ENCODE measurements around the gene BACH2. TPM values are rescaled to one million over a fixed set of nuclear protein-coding genes. Genes with fewer than 3 reads are reported as not detected.

BACH2 gene
- total and polyA plus RNA-seq, 9 of the 15 experiments (the other 6 are each of a cell fraction or from before 2014, with no cell fraction given) = 0.06 to 3.1 (median 0.59) TPM

DNA sequence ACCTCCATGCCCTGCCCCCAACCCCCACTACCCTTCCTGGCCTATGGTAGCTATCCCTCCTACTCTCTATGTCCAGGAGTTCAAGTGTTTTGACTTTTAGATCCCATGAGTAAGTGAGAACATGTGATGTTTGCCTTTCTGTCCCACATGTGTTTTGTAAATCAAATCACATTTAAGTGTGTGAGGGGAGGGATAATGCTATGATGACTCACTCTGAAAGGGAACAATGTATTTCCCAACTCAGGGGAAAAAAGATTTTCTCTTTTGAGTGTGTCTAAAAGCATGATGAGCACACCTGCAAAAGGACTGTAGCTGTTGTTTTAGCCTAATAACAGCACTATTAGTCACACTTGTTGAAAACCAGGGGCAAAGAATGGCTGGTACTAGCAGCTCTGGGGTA is 208.6 kb downstream of the BACH2 start:
- DNase-seq (ENCODE audit: extremely low read depth in 1 of 4, low spot score in 3 of 4) (no peak), ATAC-seq (no peak), FAIRE-seq (no peak)
- H3K4me1 ChIP-seq (replicated peaks in 1 of 2; ENCODE audit: control insufficient read depth in 2 of 2, insufficient read depth in 2 of 2, low read length in 2 of 2) = peaks cover 0 to 11% of the 10 kb centered on the region in 2 experiments; a peak in 3 of 5 replicates
- ChIA-PET CTCF (ENCODE audit: low intra/inter-chr PET ratio) (no interaction called here), POLR2A (no interaction called here)
- no peak overlapping the region for H3K9ac ChIP-seq (ENCODE audit: insufficient read depth in 1 of 2, low read depth in 2 of 2, low read length in 2 of 2)
- in situ Hi-C loops (cut with MboI) = no loop called here
- no peaks in the 10 kb centered on the region for H4K20me1 ChIP-seq (replicated peaks; ENCODE audit: control insufficient read depth, insufficient read depth, low read length)
- no peaks in the 10 kb centered on the region for H3K27me3 ChIP-seq (ENCODE audit: control insufficient read depth in 2 of 2, insufficient read depth in 2 of 2, low read length in 2 of 2)
- no peak overlapping the region for H2AFZ ChIP-seq (ENCODE audit: low read depth, low read length)
- TF ChIP-seq JUND (IDR thresholded peaks at IDR 0.05; ENCODE audit: borderline replicate concordance, low read depth, low read length) (peak; percentile 32; the same call in 1 of the 2 replicates), JUND (tag; IDR thresholded peaks at IDR 0.05; ENCODE audit: borderline replicate concordance, low read depth, low read length) (no peak), CEBPG (CRISPR knock-in tag; IDR thresholded peaks at IDR 0.05) (no peak), CEBPG (tag; conservative IDR thresholded peaks at IDR 0.05 in 1 of 2, IDR thresholded peaks at IDR 0.05 in 1 of 2) (0 out of 4 replicates have a peak, but pooled peaks of 1 of the 2 experiments have one; percentile 33), FOSL1 (tag; conservative IDR thresholded peaks at IDR 0.05) (peak; percentile 39; the same call in 1 of the 2 replicates), TEAD2 (tag; IDR thresholded peaks at IDR 0.05) (no peak)
- TF ChIP-seq, protein P1, sequence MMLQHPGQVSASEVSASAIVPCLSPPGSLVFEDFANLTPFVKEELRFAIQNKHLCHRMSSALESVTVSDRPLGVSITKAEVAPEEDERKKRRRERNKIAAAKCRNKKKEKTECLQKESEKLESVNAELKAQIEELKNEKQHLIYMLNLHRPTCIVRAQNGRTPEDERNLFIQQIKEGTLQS (IDR thresholded peaks at IDR 0.05) = peak; percentile 39; the same call in 1 of the 2 replicates
- TF ChIP-seq, protein P1 (CRISPR knock-in tag; conservative IDR thresholded peaks at IDR 0.05) = no peak
- TF ChIP-seq, protein P2, sequence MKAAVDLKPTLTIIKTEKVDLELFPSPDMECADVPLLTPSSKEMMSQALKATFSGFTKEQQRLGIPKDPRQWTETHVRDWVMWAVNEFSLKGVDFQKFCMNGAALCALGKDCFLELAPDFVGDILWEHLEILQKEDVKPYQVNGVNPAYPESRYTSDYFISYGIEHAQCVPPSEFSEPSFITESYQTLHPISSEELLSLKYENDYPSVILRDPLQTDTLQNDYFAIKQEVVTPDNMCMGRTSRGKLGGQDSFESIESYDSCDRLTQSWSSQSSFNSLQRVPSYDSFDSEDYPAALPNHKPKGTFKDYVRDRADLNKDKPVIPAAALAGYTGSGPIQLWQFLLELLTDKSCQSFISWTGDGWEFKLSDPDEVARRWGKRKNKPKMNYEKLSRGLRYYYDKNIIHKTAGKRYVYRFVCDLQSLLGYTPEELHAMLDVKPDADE (conservative IDR thresholded peaks at IDR 0.05; ENCODE audit: control insufficient read depth, low read depth, low read length) = no peak
- H3K36me3 ChIP-seq (ENCODE audit: control insufficient read depth, insufficient read depth, low read length) = no peaks in the 10 kb centered on the region
- H3K79me2 ChIP-seq (ENCODE audit: control insufficient read depth, insufficient read depth, low read length) = no peaks in the 10 kb centered on the region
- no peak overlapping the region for H3K27ac ChIP-seq (ENCODE audit: extremely low read depth, low read depth, low read length)
- H3K4me3 ChIP-seq = no peak overlapping the region
- H3K9me1 ChIP-seq (ENCODE audit: control insufficient read depth, insufficient read depth, low read length) = no peaks in the 10 kb centered on the region
- no TSS peak for BruUV-seq (replicated peaks)
- intact Hi-C loops (cut with micrococcal nuclease) = no loop called here
- no peak overlapping the region for H3K4me2 ChIP-seq (ENCODE audit: insufficient read depth, low read length)
- H3K9me3 ChIP-seq (replicated peaks; ENCODE audit: control insufficient read depth, insufficient read depth, low read depth, low read length) = no peaks in the 10 kb centered on the region

Data from K562 (cell line).